Kasumi-1 (cell line): Measurements from ENCODE around the gene CDC34.
"Not testable (repeated sequence)": the region's sequence is repeated elsewhere in the genome, so short reads cannot be mapped to it uniquely, and the experiment has no call there.

ENCODE experiments used
- DNase-seq, 2 experiments: peaks; one replicate each; lab custom pipeline; 2025; lab: John Stamatoyannopoulos, UW

Gene CDC34

GRCh38 chr19:573519-573825 lies 41.9 kb downstream of the CDC34 start:
- no peak for DNase-seq

- peak in 1 of 2 experiments; percentile 36 for DNase-seq
Observed at GRCh38 chr19:574658-575526, 43.3 kb downstream of the CDC34 start.

- DNase-seq = peak in 1 of 2 experiments; percentile 5
Observed at GRCh38 chr19:575527-576506, 44.3 kb downstream of the CDC34 start.

GRCh38 chr19:576768-577438 lies 45.3 kb downstream of the CDC34 start:
- DNase-seq = no peak

GRCh38 chr19:577439-578392 lies 46.2 kb downstream of the CDC34 start:
- no peak for DNase-seq

GRCh38 chr19:579111-579841 lies 47.7 kb downstream of the CDC34 start:
- DNase-seq = no peak

- DNase-seq = no peak
Observed at GRCh38 chr19:579842-580155, 48.2 kb downstream of the CDC34 start.

- no peak for DNase-seq
Observed at GRCh38 chr19:580274-580835, 48.8 kb downstream of the CDC34 start.

GRCh38 chr19:581399-582111 lies 50.0 kb downstream of the CDC34 start:
- DNase-seq = no peak

- DNase-seq = no peak
Observed at GRCh38 chr19:582497-583197, 51.1 kb downstream of the CDC34 start.

GRCh38 chr19:583198-583967 lies 51.8 kb downstream of the CDC34 start:
- no peak for DNase-seq

GRCh38 chr19:583968-584239 lies 52.3 kb downstream of the CDC34 start:
- DNase-seq = no peak

- peak; percentile 27 to 40 for DNase-seq
Observed at GRCh38 chr19:584240-585001, 52.9 kb downstream of the CDC34 start.

- not testable (repeated sequence) for DNase-seq
Observed at GRCh38 chr19:585146-585545, 53.6 kb downstream of the CDC34 start.

GRCh38 chr19:585551-586110 lies 54.1 kb downstream of the CDC34 start:
- no peak for DNase-seq

- peak; percentile 85 to 90 for DNase-seq
Observed at GRCh38 chr19:588093-588740, 56.7 kb downstream of the CDC34 start.
